Measurements from ENCODE around the gene HSPH1.
"Not testable (repeated sequence)": the region's sequence is repeated elsewhere in the genome, so short reads cannot be mapped to it uniquely, and the experiment has no call there.

Gene HSPH1

DNA sequence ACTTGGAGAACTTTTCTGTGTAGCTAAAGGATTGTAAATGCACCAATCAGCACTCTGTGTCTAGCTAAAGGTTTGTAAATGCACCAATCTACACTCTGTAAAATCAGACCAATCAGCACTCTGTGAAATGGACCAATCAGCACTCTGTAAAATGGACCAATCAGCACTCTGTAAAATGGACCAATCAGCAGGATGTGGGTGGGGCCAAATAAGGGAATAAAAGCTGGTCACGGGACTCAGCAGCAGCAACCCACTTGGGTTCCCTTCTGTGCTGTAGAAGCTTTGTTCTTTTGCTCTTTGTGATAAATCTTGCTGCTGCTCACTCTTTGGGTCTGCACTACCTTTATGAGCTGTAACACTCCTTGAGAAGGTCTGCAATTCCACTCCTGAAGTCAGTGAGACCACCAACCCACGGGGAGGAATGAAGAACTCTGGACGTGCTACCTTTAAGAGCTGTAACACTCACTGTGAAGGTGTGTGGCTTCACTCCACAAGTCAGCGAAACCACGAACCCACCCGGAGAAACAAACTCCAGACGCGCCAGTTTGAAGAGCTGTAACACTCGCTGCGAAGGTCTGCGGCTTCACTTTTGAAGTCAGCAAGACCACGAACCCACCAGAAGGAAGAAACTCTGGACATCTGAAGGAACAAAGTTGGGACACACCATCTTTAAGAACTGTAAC, 16.2 kb upstream of the HSPH1 start:
- DNase-seq (ENCODE audit: low read depth), result not testable (repeated sequence)

DNA sequence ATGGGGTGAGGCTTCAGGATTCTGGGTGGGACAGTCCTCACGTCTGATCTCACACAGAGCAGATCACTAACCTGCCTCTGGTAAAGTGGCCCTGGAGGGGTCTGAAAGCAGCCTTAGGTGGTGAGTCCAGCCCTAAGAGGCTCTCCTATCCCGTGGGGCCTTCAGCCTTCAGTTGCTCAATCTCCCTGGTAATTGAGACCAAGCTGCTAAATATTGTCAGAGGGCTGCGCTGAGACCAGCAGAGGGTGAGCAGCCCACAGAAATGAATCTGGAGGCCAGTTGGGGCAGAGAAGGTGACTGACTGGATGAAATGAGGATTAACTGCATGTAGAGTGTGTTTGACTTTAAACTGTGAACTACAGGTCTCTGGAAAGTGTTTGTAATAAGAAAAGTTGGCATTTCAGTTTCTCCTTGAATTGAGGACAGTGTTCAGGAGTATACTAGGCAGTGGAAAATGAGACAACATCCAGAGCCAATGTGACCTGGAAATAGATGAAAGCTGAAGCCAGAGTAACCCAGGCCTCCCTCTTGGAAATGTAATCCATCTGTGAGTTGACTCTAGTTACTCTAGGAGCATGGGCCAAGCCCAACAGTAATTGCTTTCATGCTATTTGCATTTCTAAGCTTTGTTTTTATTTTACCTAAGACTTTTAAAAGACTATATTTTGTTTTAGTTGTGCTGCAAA, 14.3 kb upstream of the HSPH1 start:
- no peak for DNase-seq (ENCODE audit: low read depth)

DNA sequence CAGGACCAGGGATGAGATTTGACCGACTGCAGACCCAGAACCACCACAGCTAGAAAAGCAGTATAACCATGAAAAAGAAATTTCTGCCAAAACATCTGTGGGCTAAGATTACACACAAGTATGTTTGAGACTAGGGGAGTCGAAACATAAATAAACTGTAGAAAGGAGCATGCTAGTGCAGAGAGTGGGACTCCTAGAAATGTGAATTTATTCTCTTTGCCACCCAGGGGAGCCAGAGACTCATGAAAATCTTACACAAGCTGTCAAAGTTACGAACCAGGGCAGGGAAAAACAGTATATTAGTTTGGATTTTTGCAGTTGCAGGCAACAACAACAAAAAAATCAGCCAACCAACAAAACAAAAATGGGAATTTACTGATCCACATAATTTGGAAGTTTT, 12.3 kb upstream of the HSPH1 start:
- no peak for DNase-seq (ENCODE audit: low read depth)

DNA sequence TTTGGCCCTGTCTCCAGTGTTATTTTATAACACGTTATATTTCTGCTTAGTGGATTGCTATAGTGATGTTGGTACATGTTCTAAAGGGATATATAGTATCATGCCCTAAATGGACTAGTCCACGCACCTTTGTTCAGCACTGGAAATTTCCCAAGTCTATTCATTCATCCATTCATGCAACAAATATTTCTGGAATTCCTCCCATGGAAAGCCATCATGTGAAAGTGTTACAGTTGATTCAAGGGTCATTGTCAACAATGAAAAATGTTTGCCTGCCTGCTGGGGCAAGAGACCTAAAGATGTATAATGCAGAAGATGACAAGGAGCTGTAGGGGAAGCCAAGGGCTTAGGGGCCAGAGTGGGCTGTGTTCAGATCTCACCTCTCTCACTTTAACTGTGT, 10.8 kb upstream of the HSPH1 start:
- DNase-seq (ENCODE audit: low read depth), result no peak

GRCh38 chr13:31172001-31172400, 10.3 kb upstream of the HSPH1 start:
- DNase-seq (ENCODE audit: low read depth), result no peak

DNA sequence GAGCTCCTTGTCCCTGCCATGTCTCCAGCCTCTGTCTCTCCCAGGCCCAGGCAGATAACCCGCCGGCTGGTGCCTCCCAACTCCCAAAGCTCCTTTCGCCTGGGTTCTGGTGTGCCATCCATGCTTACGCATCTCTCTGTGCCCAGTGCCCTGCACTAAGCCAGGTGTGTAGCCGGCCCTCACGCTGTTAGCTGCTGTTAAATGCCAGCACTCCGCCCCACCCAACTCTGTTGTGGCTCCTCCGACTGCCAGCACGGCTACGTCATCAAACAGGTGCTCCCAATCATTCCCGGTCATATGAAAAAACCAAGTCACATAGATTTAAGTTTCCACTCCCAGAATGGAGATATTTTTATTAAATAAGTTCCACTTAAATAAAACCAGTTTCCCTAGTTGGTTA, 7.0 kb upstream of the HSPH1 start:
- DNase-seq (ENCODE audit: low read depth), result no peak

DNA sequence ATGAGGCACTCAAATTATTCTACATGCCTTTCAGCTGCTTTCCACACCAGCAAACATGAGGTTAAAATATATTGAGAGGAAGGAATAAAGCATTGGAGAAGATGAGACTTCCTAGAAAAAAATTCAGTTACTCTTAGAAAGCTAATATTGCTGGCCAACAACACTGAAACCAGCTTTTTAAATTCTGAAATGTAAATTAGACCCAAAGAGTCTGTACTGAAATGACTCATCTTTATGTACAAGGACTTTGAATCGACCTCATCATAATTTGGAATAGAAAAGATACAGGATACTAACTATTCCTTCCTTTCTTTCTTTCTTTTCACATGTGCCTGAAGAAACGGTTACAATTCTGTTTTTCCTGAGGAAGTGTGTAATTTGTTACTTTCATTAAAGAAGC, 6.5 kb upstream of the HSPH1 start:
- DNase-seq (ENCODE audit: low read depth), result no peak

DNA sequence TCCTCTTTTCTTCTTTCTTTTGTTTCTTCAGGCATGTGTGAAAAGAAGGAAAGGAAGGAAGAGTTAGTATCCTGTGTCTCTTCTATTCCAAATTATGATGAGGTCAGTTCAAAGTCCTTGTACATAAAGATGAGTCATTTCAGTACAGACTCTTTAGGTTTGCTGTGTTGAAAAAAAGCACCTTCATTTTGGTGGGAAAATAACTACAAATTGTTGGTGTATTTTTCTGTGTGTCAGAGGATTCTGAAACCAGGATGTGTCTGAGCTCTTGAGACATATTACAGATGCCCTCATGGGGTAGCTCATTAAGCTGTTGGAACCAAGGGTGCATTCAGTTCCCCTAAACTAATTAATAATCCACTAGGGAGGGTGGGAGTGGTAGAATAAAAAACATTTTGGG, 5.8 kb upstream of the HSPH1 start:
- no peak for DNase-seq (ENCODE audit: low read depth)

- no peak for DNase-seq (ENCODE audit: low read depth)
These were observed 4.9 kb upstream of the HSPH1 start for GRCh38 chr13:31166591-31166990.

GRCh38 chr13:31162151-31163008, 676 bp upstream of the HSPH1 start:
- peak; percentile 91 for DNase-seq (ENCODE audit: low read depth)

DNA sequence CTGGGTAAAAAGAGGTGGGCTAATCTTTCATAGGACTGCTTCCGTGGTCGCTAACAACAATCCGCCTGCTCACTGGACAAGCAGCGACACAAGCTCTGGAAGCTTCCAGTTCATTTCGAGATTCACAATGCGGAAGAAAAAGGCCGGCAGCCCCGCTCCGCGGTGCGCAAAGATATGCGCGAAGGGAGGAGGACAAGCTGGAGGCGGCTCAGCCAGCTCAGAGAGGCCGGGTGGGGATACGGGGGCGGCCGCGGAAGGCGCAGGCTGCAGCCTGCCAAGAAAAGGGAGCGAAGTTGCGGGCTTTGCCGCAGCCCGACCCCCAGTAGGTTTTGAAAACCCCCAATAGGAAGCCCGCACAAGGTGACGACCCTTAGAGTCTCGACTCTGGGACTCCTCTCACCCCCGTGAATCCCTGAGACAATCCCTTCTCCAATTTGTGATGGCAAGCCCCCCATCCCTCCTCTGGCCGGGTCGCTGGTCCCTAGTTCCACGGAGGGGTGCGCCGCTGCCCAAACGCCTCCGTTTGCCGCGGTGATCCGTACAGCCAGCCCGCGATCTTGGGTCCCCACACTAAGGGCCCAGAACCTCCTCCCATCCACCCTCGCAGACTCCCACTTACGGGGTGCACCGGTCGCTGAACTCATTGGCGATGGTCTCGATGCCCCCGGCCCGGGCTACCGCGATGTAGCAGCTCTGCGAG, 697 bp downstream of the HSPH1 start:
- peak; percentile 54 for DNase-seq (ENCODE audit: low read depth)

- DNase-seq (ENCODE audit: low read depth), result no peak
These were observed 2.4 kb downstream of the HSPH1 start for GRCh38 chr13:31159306-31159705.

- DNase-seq (ENCODE audit: low read depth), result no peak
These were observed 6.8 kb downstream of the HSPH1 start for GRCh38 chr13:31154939-31155338.

DNA sequence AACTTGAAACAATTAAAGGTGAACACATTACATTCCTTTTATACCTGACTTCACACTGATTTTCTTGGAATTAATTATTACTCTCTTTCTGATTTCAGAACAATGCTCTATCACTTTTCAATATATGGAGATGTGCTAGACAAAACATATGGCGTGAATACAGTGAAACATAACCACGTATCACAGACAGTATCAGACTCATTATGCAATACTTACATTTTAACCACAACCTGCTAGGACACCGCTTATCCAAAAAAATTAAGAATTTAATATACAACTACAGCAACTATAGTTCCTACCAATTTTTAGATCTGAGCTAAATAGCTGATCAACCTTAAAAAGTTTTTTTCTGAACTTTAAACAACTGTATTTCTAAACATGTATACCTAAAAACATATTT, 9.9 kb downstream of the HSPH1 start:
- no peak for DNase-seq (ENCODE audit: low read depth)

DNA sequence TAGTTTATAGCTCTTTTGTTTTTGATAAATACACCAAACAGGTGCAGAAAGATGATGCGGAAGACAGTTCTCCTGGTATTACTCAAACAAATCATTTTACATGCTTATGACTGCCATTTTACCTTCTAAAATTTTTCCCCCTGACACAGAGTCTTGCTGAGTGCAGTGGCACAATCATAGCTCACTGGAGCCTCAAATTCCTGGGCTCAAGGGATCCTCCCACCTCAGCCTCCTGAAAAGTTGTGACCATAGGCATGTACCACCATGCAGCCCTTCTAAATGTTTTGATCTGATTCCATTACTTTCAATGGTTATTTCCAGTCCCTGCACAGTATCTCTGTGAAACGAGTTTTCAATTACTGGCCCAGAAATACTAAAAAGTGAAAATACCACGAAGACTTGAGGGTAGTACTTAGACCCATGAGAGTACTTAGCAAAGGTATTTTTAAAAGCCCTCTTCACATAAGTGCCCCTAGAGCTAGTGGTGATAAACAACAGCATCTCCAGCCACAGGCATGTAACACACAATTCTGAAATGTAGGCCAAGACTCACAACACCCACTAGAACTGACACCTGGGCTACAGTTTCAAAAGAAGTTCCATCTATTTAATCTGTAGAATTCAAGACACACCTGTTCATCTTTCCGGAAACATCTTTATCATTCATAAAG, 11.3 kb downstream of the HSPH1 start:
- DNase-seq (ENCODE audit: low read depth), result no peak

DNA sequence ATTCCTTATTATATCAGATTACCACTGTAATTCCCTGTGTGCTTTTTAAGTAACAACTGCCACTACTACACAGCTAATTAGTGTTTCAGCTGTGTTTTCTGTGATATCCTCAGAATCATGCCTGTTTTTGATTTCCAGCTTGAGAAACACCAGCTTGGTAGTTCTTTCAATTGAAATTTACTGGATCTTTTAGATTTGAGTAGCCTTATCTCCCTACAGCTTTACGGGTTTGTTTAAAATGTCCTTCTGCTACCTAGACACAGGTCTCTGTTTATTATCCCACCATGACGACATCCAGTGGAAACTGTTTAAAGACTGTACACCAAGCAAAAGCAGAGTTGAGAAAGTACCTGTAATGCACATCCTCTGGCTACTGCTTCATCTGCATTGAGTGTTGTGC, 12.1 kb downstream of the HSPH1 start:
- DNase-seq (ENCODE audit: low read depth), result no peak

DNA sequence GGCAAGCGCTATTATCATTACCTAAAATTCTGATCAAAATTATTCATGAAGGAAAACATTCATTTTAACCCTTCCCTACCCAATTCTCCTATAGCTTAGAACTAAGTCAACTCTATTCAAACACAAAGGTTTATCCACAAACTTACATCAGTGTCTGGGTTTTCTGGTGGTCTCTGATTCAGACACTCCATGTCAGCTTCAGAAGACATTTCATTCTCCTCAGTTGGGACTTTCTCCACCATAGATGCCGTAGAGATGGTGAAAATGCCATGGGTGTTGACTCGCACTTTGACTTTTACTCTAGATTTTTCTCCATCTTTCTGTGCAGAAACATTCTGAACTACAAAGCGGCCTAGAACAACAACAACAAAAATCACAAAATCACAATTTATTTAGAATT, 16.3 kb downstream of the HSPH1 start:
- no peak for DNase-seq (ENCODE audit: low read depth)

- DNase-seq (ENCODE audit: low read depth), result no peak
These were observed 23.2 kb downstream of the HSPH1 start for GRCh38 chr13:31138515-31138914.

GRCh38 chr13:31136724-31137123, 25.0 kb downstream of the HSPH1 start:
- DNase-seq (ENCODE audit: low read depth), result no peak

- DNase-seq (ENCODE audit: low read depth), result no peak
These were observed 27.5 kb downstream of the HSPH1 start for GRCh38 chr13:31134039-31134711.

DNA sequence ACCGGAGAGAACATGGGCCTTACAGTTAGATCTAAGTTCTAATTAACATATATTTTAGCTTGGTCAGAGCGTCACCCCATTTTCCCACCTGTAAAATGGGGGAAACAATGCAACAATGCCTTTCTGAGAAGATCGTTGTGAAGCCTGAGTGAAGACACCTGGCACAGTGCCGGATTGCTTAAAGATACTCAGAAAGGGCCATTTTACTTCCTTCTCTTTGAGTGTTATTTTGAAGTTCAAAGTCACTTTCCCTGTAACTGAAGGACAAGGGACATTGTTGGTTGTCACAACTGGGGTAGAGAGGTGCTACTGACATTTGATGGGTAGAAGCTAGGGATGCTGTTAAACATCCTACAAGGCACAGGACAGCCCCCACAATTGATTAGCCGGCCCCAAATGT, 28.1 kb downstream of the HSPH1 start:
- no peak for DNase-seq (ENCODE audit: low read depth)
